HFFc6 (cell line): ENCODE results near the gene RHBDF2. TPM values are rescaled to one million over a fixed set of nuclear protein-coding genes. Genes with fewer than 3 reads are reported as not detected.
A peak's percentile ranks its signal among the peaks of the same experiment; 100 is the strongest.

Experiments
- DNase-seq: peaks from one replicate; pipeline ENCODE4 v3.0.0-alpha.2; 2018
- H3K27ac Mint-ChIP-seq: 2 replicates; pipeline ENCODE4 v1.8.0; 2020; ENCODE audit warnings: mild to moderate bottlenecking, mixed read lengths
- H3K27me3 Mint-ChIP-seq: 2 replicates; pipeline ENCODE4 v1.8.0; 2021; ENCODE audit warnings: mild to moderate bottlenecking, moderate library complexity, mixed read lengths; ENCODE audit not compliant: insufficient read depth
- H3K36me3 Mint-ChIP-seq: 2 replicates; pipeline ENCODE4 v1.8.0; 2021; ENCODE audit warnings: low read depth, mixed read lengths
- H3K4me1 Mint-ChIP-seq: 2 replicates; pipeline ENCODE4 v1.8.0; 2020; ENCODE audit warnings: low read depth, mixed read lengths
- H3K4me3 Mint-ChIP-seq: 2 replicates; pipeline ENCODE4 v1.8.0; 2020; ENCODE audit warnings: mild to moderate bottlenecking, moderate library complexity, mixed read lengths
- H3K9me3 Mint-ChIP-seq: 2 replicates; pipeline ENCODE4 v1.8.0; 2020; ENCODE audit warnings: mild to moderate bottlenecking, mixed read lengths
- CTCF ChIP-seq: fragments of 200-600 bp; sonication (generic); IDR thresholded peaks from 2 replicates; pipeline ENCODE4 v1.5.0; 2021; ENCODE audit warnings: antibody characterized with exemption, mild to moderate bottlenecking
- total RNA-seq, 6 experiments: library from RNA; stranded (reverse); fragmentation: NEBNext Ultra II Directional; extraction: Animal tissue kit (Norgen Biotek cat#: 25700); gene quantifications; 2 replicates in 1 of 6; 3 replicates in 5 of 6; pipeline ENCODE4 v1.2.3, GENCODE V29; 2021

Gene RHBDF2
- total RNA-seq, 6 experiments from 2014 or later, result 7.1 to 13.1 (median 9.4) TPM

- no peak overlapping the region for H3K27ac Mint-ChIP-seq
- peaks cover 14% of the 10 kb centered on the region for H3K4me1 Mint-ChIP-seq
- no peaks in the 10 kb centered on the region for H3K9me3 Mint-ChIP-seq
- TF ChIP-seq CTCF, result peak; percentile 82
- H3K36me3 Mint-ChIP-seq, result no peaks in the 10 kb centered on the region
- peak; percentile 71 for DNase-seq
- peaks cover 7% of the 10 kb centered on the region for H3K27me3 Mint-ChIP-seq
- H3K4me3 Mint-ChIP-seq, result no peak overlapping the region; the same call in 1 of the 2 replicates
These were observed 46.0 kb upstream of the RHBDF2 start for GRCh38 chr17:76547183-76547641.

- H3K27me3 Mint-ChIP-seq, result peaks cover 7% of the 10 kb centered on the region
- TF ChIP-seq CTCF, result no peak
- H3K36me3 Mint-ChIP-seq, result no peaks in the 10 kb centered on the region
- H3K9me3 Mint-ChIP-seq, result no peaks in the 10 kb centered on the region
- peaks cover 14% of the 10 kb centered on the region for H3K4me1 Mint-ChIP-seq
- H3K4me3 Mint-ChIP-seq, result no peak overlapping the region; the same call in none of the 2 replicates
- peak; percentile 91 for DNase-seq
- H3K27ac Mint-ChIP-seq, result no peak overlapping the region
These were observed 45.4 kb upstream of the RHBDF2 start for GRCh38 chr17:76546556-76547182.

- Mint-ChIP-seq H3K27me3 (peaks cover 7% of the 10 kb centered on the region), H3K4me1 (peaks cover 14% of the 10 kb centered on the region), H3K27ac (no peak overlapping the region), H3K36me3 (no peaks in the 10 kb centered on the region), H3K4me3 (no peak overlapping the region; the same call in none of the 2 replicates), H3K9me3 (no peaks in the 10 kb centered on the region)
- no peak for DNase-seq
- TF ChIP-seq CTCF, result no peak
These were observed 44.8 kb upstream of the RHBDF2 start for GRCh38 chr17:76545918-76546555.

- no peak for TF ChIP-seq CTCF
- no peak for DNase-seq
- H3K9me3 Mint-ChIP-seq, result no peaks in the 10 kb centered on the region
- no peak overlapping the region for H3K27ac Mint-ChIP-seq
- H3K4me3 Mint-ChIP-seq, result no peak overlapping the region
- peaks cover 9% of the 10 kb centered on the region for H3K27me3 Mint-ChIP-seq
- H3K4me1 Mint-ChIP-seq, result peaks cover 18% of the 10 kb centered on the region
- no peaks in the 10 kb centered on the region for H3K36me3 Mint-ChIP-seq
These were observed 43.5 kb upstream of the RHBDF2 start for GRCh38 chr17:76544546-76545365.

- peaks cover 14% of the 10 kb centered on the region for H3K27me3 Mint-ChIP-seq
- H3K9me3 Mint-ChIP-seq, result no peaks in the 10 kb centered on the region
- DNase-seq, result no peak
- peaks cover 18% of the 10 kb centered on the region for H3K4me1 Mint-ChIP-seq
- H3K4me3 Mint-ChIP-seq, result no peak overlapping the region
- TF ChIP-seq CTCF, result no peak
- no peaks in the 10 kb centered on the region for H3K36me3 Mint-ChIP-seq
- no peak overlapping the region for H3K27ac Mint-ChIP-seq
These were observed 42.8 kb upstream of the RHBDF2 start for GRCh38 chr17:76543826-76544545.
